HG02763 (cell line): ENCODE results near the gene SUPT4H1.

Source experiments
- ATAC-seq: cut with Tn5 transposase; IDR thresholded peaks from one replicate; pipeline ENCODE4 v1.9.1; 2021; ENCODE audit warnings: mild to moderate bottlenecking, moderate library complexity; ENCODE audit not compliant: unreplicated experiment

SUPT4H1 gene

GRCh38 chr17:58308985-58309917 is 42.8 kb downstream of the SUPT4H1 start:
- no peak for ATAC-seq

GRCh38 chr17:58308173-58308984 is 43.6 kb downstream of the SUPT4H1 start:
- ATAC-seq, result no peak

GRCh38 chr17:58307468-58308172 is 44.4 kb downstream of the SUPT4H1 start:
- no peak for ATAC-seq

- ATAC-seq, result no peak
Observed at GRCh38 chr17:58306131-58306951, 45.7 kb downstream of the SUPT4H1 start.

- no peak for ATAC-seq
Observed at GRCh38 chr17:58305626-58306025, 46.4 kb downstream of the SUPT4H1 start.

GRCh38 chr17:58304750-58305486 is 47.1 kb downstream of the SUPT4H1 start:
- ATAC-seq, result no peak

- ATAC-seq, result no peak
Observed at GRCh38 chr17:58303971-58304749, 47.8 kb downstream of the SUPT4H1 start.

GRCh38 chr17:58302919-58303585 is 48.9 kb downstream of the SUPT4H1 start:
- ATAC-seq, result no peak

GRCh38 chr17:58302171-58302918 is 49.7 kb downstream of the SUPT4H1 start:
- no peak for ATAC-seq

GRCh38 chr17:58301504-58302150 is 50.4 kb downstream of the SUPT4H1 start:
- no peak for ATAC-seq

- ATAC-seq, result no peak
Observed at GRCh38 chr17:58300336-58300735, 51.7 kb downstream of the SUPT4H1 start.
